HCT116 (cell line): ENCODE measurements around the gene MOSPD3. TPM values are rescaled to one million over a fixed set of nuclear protein-coding genes. Genes with fewer than 3 reads are reported as not detected.
A peak's percentile ranks its signal among the peaks of the same experiment; 100 is the strongest.

ENCODE experiments used
- ATAC-seq: fragments of 200-7000 bp; cut with Tn5 transposase; 2 replicates; pipeline ENCODE4 v1.9.1; 2020; ENCODE audit warnings: mild to moderate bottlenecking, moderate library complexity
- BruUV-seq: library from RNA; stranded (reverse); fragments of 400-500 nt; replicated peaks from 2 replicates; lab custom pipeline; 2021; lab: Mats Ljungman, UMichigan
- CTCF ChIA-PET: fragments of 300-600 bp; sonication (Branson Sonifier 250); formaldehyde crosslinking; loops from one replicate; lab custom pipeline; 2021; ENCODE audit warnings: antibody characterized with exemption; lab: Charles Lee
- POLR2A ChIA-PET: fragments of 300-600, 350-600 bp; sonication (Branson Sonifier 250); formaldehyde crosslinking; loops from one replicate; lab custom pipeline; 2021; ENCODE audit warnings: antibody characterized with exemption; lab: Charles Lee
- RAD21 ChIA-PET, 2 experiments: fragments of 300-600 bp; sonication (Branson Sonifier 250); formaldehyde crosslinking; loops; one replicate each; lab custom pipeline; 2023; ENCODE audit warnings: low total read pairs in 2 of 2; ENCODE audit not compliant: uncharacterized antibody in 2 of 2, unreplicated experiment in 2 of 2, low non-redundant PET in 1 of 2; lab: Charles Lee
- DNase-seq: peaks from one replicate; pipeline ENCODE4 v3.0.0-alpha.2; 2010; ENCODE audit warnings: low read depth, low spot score
- H2AFZ ChIP-seq: fragments of 200-600 bp; shearing (Covaris generic), sonication (generic); 2 replicates; pipeline ENCODE4 v1.6.1; 2017; ENCODE audit warnings: low read depth, mixed run types, mixed read lengths, antibody characterized with exemption, low read length; ENCODE audit not compliant: poor library complexity, severe bottlenecking
- H3K27ac ChIP-seq: 2 replicates; pipeline ENCODE4 v1.5.1; 2012; ENCODE audit warnings: low read depth, low read length
- H3K27me3 ChIP-seq: fragments of 200-600 bp; sonication (generic); 2 replicates; pipeline ENCODE4 v1.6.1; 2016; ENCODE audit warnings: mixed run types, low read length, mixed read lengths; ENCODE audit not compliant: insufficient read depth
- H3K36me3 ChIP-seq, 2 experiments: fragments of 200-500 bp in 1 of 2; fragments of 200-600 bp in 1 of 2; sonication (Bioruptor generic) in 1 of 2; sonication (generic) in 1 of 2; 2 replicates each; pipeline versions ENCODE4 v1.5.1 to v1.6.1; 2014 to 2016; ENCODE audit warnings: low read length in 2 of 2, inconsistent platforms in 1 of 2, mixed read lengths in 1 of 2, mixed run types in 1 of 2; ENCODE audit not compliant: insufficient read depth in 2 of 2, control insufficient read depth in 1 of 2
- H3K4me1 ChIP-seq, 2 experiments: fragments of 200-600 bp in 1 of 2; sonication (generic) in 1 of 2; 2 replicates each; pipeline versions ENCODE4 v1.5.1 to v1.6.1; 2012 to 2017; ENCODE audit warnings: low read length in 2 of 2, inconsistent platforms in 1 of 2, mild to moderate bottlenecking in 1 of 2, mixed read lengths in 1 of 2, mixed run types in 1 of 2, moderate library complexity in 1 of 2; ENCODE audit not compliant: insufficient read depth in 2 of 2, control insufficient read depth in 1 of 2
- H3K4me2 ChIP-seq: fragments of 200-600 bp; sonication (generic); 2 replicates; pipeline ENCODE4 v1.6.1; 2017; ENCODE audit warnings: mixed run types, low read length, mixed read lengths
- H3K4me3 ChIP-seq, 2 experiments: fragments of 200-600 bp in 1 of 2; sonication (generic) in 1 of 2; replicated peaks in 1 of 2; 2 replicates each; pipeline ENCODE4 v1.5.1; 2011 to 2016; ENCODE audit warnings: low read length in 2 of 2, control low read depth in 1 of 2, low read depth in 1 of 2, mild to moderate bottlenecking in 1 of 2, mixed read lengths in 1 of 2, mixed run types in 1 of 2
- H3K79me2 ChIP-seq: fragments of 200-600 bp; sonication (generic); 2 replicates; pipeline ENCODE4 v1.6.1; 2017; ENCODE audit warnings: mild to moderate bottlenecking, mixed run types, low read length, moderate library complexity, mixed read lengths; ENCODE audit not compliant: insufficient read depth
- H3K9ac ChIP-seq: fragments of 200-600 bp; sonication (generic); 2 replicates; pipeline ENCODE4 v1.6.1; 2016; ENCODE audit warnings: low read length, mixed read lengths
- H3K9me2 ChIP-seq: fragments of 200-600 bp; sonication (generic), shearing (Covaris generic); 2 replicates; pipeline ENCODE4 v1.6.1; 2017; ENCODE audit warnings: mixed run types, mild to moderate bottlenecking, moderate library complexity; ENCODE audit not compliant: insufficient read depth
- H3K9me3 ChIP-seq, 2 experiments: fragments of 200-500 bp in 1 of 2; fragments of 200-600 bp in 1 of 2; sonication (Bioruptor generic) in 1 of 2; sonication (generic) in 1 of 2; 2 replicates each; pipeline ENCODE4 v1.6.1; 2014 to 2017; ENCODE audit warnings: low read length in 2 of 2, mixed read lengths in 2 of 2, inconsistent platforms in 1 of 2, low read depth in 1 of 2, mild to moderate bottlenecking in 1 of 2, mixed run types in 1 of 2, moderate library complexity in 1 of 2; ENCODE audit not compliant: control insufficient read depth in 1 of 2, insufficient read depth in 1 of 2
- H4K20me1 ChIP-seq: fragments of 200-600 bp; sonication (generic), shearing (Covaris generic); 2 replicates; pipeline ENCODE4 v1.6.1; 2017; ENCODE audit warnings: mixed run types, mild to moderate bottlenecking, moderate library complexity; ENCODE audit not compliant: insufficient read depth
- EZH2 ChIP-seq: fragments of 200-600 bp; sonication (generic); IDR thresholded peaks from 2 replicates; pipeline ENCODE4 v1.6.1; 2017; ENCODE audit warnings: antibody characterized with exemption, mixed run types
- EZH2phosphoT487 ChIP-seq: fragments of 200-600 bp; IDR thresholded peaks from 2 replicates; pipeline ENCODE4 v1.6.1; 2018; ENCODE audit warnings: antibody characterized with exemption, borderline replicate concordance
- FOSL1 ChIP-seq: IDR thresholded peaks from 2 replicates; pipeline ENCODE4 v1.6.1; 2012; ENCODE audit warnings: low read depth
- JUND ChIP-seq: IDR thresholded peaks from 2 replicates; pipeline ENCODE4 v1.6.1; 2012
- POLR2A ChIP-seq: IDR thresholded peaks from 2 replicates; pipeline ENCODE4 v1.7.0; 2011; ENCODE audit warnings: borderline replicate concordance; ENCODE audit not compliant: insufficient read depth, insufficient read length; ENCODE audit errors: extremely low read depth
- POLR2AphosphoS5 ChIP-seq: IDR thresholded peaks from 2 replicates; pipeline ENCODE4 v1.6.1; 2011; ENCODE audit warnings: mild to moderate bottlenecking, low read depth, low read length, moderate library complexity
- RAD21 ChIP-seq: IDR thresholded peaks from 2 replicates; pipeline ENCODE4 v1.6.1; 2012; ENCODE audit warnings: low read depth, mild to moderate bottlenecking
- SP1 ChIP-seq: IDR thresholded peaks from 2 replicates; pipeline ENCODE4 v1.6.1; 2012; ENCODE audit warnings: low read depth
- TCF7L2 ChIP-seq: IDR thresholded peaks from 2 replicates; pipeline ENCODE4 v1.7.0; 2011; ENCODE audit warnings: borderline replicate concordance, inconsistent platforms; ENCODE audit not compliant: insufficient read depth, insufficient read length; ENCODE audit errors: extremely low read depth
- ZFX ChIP-seq: fragments of 450-650 bp; IDR thresholded peaks from 2 replicates; pipeline ENCODE4 v1.6.1; 2017
- intact Hi-C: fragments of 100-400 bp; cut with micrococcal nuclease; formaldehyde crosslinking; loops from 2 replicates; pipeline ENCODE4 v1.10.0; 2022
- total RNA-seq: library from RNA; stranded (reverse); gene quantifications from one replicate; pipeline ENCODE4 v1.2.1, GENCODE V29; 2021; ENCODE audit not compliant: unreplicated experiment
- TF ChIP-seq, protein P1 (sequence below): IDR thresholded peaks from 2 replicates; pipeline ENCODE4 v1.6.1; 2012
- TF ChIP-seq, protein P2 (sequence below), 3 experiments: fragments of 200-600 bp in 1 of 3; sonication (generic) in 1 of 3; IDR thresholded peaks in 2 of 3; conservative IDR thresholded peaks in 1 of 3; 2 replicates each; pipeline ENCODE4 v1.5.1; 2012 to 2017; ENCODE audit warnings: low read depth in 2 of 3, low read length in 2 of 3, antibody characterized with exemption in 1 of 3, borderline replicate concordance in 1 of 3, control low read depth in 1 of 3, mild to moderate bottlenecking in 1 of 3, mixed read lengths in 1 of 3, mixed run types in 1 of 3, moderate library complexity in 1 of 3; ENCODE audit not compliant: insufficient read depth in 1 of 3
- TF ChIP-seq, protein P3 (sequence below): IDR thresholded peaks from 2 replicates; pipeline ENCODE4 v1.6.1; 2011; ENCODE audit warnings: mild to moderate bottlenecking, low read length, moderate library complexity; ENCODE audit not compliant: insufficient replicate concordance; ENCODE audit errors: extremely low read depth
- TF ChIP-seq, protein P4 (sequence below): IDR thresholded peaks from 2 replicates; pipeline ENCODE4 v1.6.1; 2012

The MOSPD3 gene
- total RNA-seq, 1 experiment from 2014 or later = 32.8 TPM

DNA sequence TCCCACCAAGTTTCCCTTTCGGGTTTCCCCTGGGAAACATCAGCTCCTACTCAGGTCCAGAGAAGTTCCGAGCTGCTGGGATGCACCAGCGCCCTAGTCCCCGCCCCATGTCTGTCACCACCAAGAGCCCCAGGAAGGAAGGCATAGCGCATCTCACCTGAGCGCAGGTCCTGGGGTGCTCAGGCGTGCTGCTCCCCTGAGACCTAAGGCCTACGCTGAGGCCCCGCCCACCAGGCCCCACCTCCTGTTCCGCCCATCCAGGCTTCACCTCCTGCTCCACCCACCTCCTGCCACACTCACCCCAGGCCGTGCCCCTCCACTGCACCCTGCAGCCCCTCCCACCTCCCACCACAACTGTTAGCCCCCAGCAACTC lies 30.2 kb downstream of the MOSPD3 start:
- Histone ChIP-seq H3K9ac (no peak overlapping the region), H4K20me1 (no peaks in the 10 kb centered on the region), H3K9me2 (no peaks in the 10 kb centered on the region), H3K79me2 (no peaks in the 10 kb centered on the region), H3K9me3 (no peaks in the 10 kb centered on the region), H3K27ac (no peak overlapping the region), H3K27me3 (no peaks in the 10 kb centered on the region), H2AFZ (no peak overlapping the region), H3K4me3 (no peak overlapping the region), H3K4me1 (peaks cover 4 to 13% of the 10 kb centered on the region in 2 experiments), H3K4me2 (peak overlapping the region; percentile 23; the same call in 1 of the 2 replicates), H3K36me3 (no peaks in the 10 kb centered on the region)
- ChIA-PET POLR2A (interaction anchor here (0.6 kb wide), 1 partner anchor 448 kb away, joined by 3 read pairs; no protein-coding TSS in a partner anchor), CTCF (interaction anchor here (0.9 to 1.1 kb wide), 2 partner anchors 8 to 10 kb away, joined by 3 read pairs; no protein-coding TSS in a partner anchor), RAD21 (no interaction called here)
- TF ChIP-seq, protein P1, sequence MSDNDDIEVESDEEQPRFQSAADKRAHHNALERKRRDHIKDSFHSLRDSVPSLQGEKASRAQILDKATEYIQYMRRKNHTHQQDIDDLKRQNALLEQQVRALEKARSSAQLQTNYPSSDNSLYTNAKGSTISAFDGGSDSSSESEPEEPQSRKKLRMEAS = no peak
- TF ChIP-seq, protein P2, sequence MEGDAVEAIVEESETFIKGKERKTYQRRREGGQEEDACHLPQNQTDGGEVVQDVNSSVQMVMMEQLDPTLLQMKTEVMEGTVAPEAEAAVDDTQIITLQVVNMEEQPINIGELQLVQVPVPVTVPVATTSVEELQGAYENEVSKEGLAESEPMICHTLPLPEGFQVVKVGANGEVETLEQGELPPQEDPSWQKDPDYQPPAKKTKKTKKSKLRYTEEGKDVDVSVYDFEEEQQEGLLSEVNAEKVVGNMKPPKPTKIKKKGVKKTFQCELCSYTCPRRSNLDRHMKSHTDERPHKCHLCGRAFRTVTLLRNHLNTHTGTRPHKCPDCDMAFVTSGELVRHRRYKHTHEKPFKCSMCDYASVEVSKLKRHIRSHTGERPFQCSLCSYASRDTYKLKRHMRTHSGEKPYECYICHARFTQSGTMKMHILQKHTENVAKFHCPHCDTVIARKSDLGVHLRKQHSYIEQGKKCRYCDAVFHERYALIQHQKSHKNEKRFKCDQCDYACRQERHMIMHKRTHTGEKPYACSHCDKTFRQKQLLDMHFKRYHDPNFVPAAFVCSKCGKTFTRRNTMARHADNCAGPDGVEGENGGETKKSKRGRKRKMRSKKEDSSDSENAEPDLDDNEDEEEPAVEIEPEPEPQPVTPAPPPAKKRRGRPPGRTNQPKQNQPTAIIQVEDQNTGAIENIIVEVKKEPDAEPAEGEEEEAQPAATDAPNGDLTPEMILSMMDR (IDR thresholded peaks at IDR 0.05 in 2 of 3, conservative IDR thresholded peaks at IDR 0.05 in 1 of 3; ENCODE audit: borderline replicate concordance in 1 of 3, insufficient read depth in 1 of 3, low read depth in 2 of 3, low read length in 2 of 3) = no peak
- TF ChIP-seq EZH2phosphoT487 (no peak), ZFX (no peak), EZH2 (no peak), TCF7L2 (no peak), POLR2A (no peak), JUND (no peak), SP1 (no peak), RAD21 (no peak), FOSL1 (no peak), POLR2AphosphoS5 (no peak)
- TF ChIP-seq, protein P3, sequence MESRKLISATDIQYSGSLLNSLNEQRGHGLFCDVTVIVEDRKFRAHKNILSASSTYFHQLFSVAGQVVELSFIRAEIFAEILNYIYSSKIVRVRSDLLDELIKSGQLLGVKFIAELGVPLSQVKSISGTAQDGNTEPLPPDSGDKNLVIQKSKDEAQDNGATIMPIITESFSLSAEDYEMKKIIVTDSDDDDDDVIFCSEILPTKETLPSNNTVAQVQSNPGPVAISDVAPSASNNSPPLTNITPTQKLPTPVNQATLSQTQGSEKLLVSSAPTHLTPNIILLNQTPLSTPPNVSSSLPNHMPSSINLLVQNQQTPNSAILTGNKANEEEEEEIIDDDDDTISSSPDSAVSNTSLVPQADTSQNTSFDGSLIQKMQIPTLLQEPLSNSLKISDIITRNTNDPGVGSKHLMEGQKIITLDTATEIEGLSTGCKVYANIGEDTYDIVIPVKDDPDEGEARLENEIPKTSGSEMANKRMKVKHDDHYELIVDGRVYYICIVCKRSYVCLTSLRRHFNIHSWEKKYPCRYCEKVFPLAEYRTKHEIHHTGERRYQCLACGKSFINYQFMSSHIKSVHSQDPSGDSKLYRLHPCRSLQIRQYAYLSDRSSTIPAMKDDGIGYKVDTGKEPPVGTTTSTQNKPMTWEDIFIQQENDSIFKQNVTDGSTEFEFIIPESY = no peak
- TF ChIP-seq, protein P4, sequence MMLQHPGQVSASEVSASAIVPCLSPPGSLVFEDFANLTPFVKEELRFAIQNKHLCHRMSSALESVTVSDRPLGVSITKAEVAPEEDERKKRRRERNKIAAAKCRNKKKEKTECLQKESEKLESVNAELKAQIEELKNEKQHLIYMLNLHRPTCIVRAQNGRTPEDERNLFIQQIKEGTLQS = no peak
- BruUV-seq = no TSS peak
- peak; percentile 95 for ATAC-seq
- DNase-seq = no peak
- intact Hi-C loops = no loop called here
